ENCODE measurements around the gene FAM177A1.
"Not testable (repeated sequence)": the region's sequence is repeated elsewhere in the genome, so short reads cannot be mapped to it uniquely, and the experiment has no call there.

FAM177A1 gene

GRCh38 chr14:35046048-35046750 is at the start of gene FAM177A1:
Gene FAM177A1 (plus strand): TSS chr14:35046272. CDS start chr14:35046464, 192 bp downstream.
- DNase-seq, result peak; percentile 98 to 99

GRCh38 chr14:34997762-34998161 is 48.3 kb upstream of the FAM177A1 start:
- DNase-seq, result no peak

- no peak for DNase-seq
These were observed 46.6 kb upstream of the FAM177A1 start for GRCh38 chr14:34999500-34999899.

- no peak for DNase-seq
These were observed 44.5 kb upstream of the FAM177A1 start for GRCh38 chr14:35001621-35002020.

GRCh38 chr14:35004839-35005238 is 41.2 kb upstream of the FAM177A1 start:
- DNase-seq, result no peak

- DNase-seq, result no peak
These were observed 29.5 kb upstream of the FAM177A1 start for GRCh38 chr14:35016568-35016967.

- no peak for DNase-seq
These were observed 25.4 kb upstream of the FAM177A1 start for GRCh38 chr14:35020713-35021112.

- DNase-seq, result no peak
These were observed 17.6 kb upstream of the FAM177A1 start for GRCh38 chr14:35028435-35028834.

GRCh38 chr14:35032562-35032961 is 13.5 kb upstream of the FAM177A1 start:
- DNase-seq, result no peak

GRCh38 chr14:35034440-35034833 is 11.6 kb upstream of the FAM177A1 start:
- DNase-seq, result no peak

- DNase-seq, result not testable (repeated sequence)
These were observed 11.0 kb upstream of the FAM177A1 start for GRCh38 chr14:35034944-35035554.

GRCh38 chr14:35038312-35038711 is 7.8 kb upstream of the FAM177A1 start:
- DNase-seq, result not testable (repeated sequence)

GRCh38 chr14:35042632-35043031 is 3.4 kb upstream of the FAM177A1 start:
- no peak for DNase-seq

GRCh38 chr14:35043046-35043445 is 3.0 kb upstream of the FAM177A1 start:
- no peak for DNase-seq

- DNase-seq, result no peak
These were observed 904 bp upstream of the FAM177A1 start for GRCh38 chr14:35044939-35045797.

- DNase-seq, result no peak
These were observed 349 bp upstream of the FAM177A1 start for GRCh38 chr14:35045798-35046047.

- DNase-seq, result no peak
These were observed 872 bp downstream of the FAM177A1 start for GRCh38 chr14:35046751-35047536.

- no peak for DNase-seq
These were observed 2.0 kb downstream of the FAM177A1 start for GRCh38 chr14:35047976-35048513.

- no peak for DNase-seq
These were observed 4.6 kb downstream of the FAM177A1 start for GRCh38 chr14:35050652-35051051.

- no peak for DNase-seq
These were observed 5.7 kb downstream of the FAM177A1 start for GRCh38 chr14:35051796-35052195.

GRCh38 chr14:35052637-35053036 is 6.6 kb downstream of the FAM177A1 start:
- no peak for DNase-seq

GRCh38 chr14:35061113-35061791 is 15.2 kb downstream of the FAM177A1 start:
- DNase-seq, result not testable (repeated sequence)
